Keratinocyte (primary cell): Measurements from ENCODE around the gene GPR33. TPM values are rescaled to one million over a fixed set of nuclear protein-coding genes. Genes with fewer than 3 reads are reported as not detected.
"Not testable (repeated sequence)": the region's sequence is repeated elsewhere in the genome, so short reads cannot be mapped to it uniquely, and the experiment has no call there.

Experiments used
- DNase-seq: peaks from one replicate; pipeline ENCODE4 v3.0.0-alpha.2; 2011; ENCODE audit warnings: low read depth, missing footprints, low spot score
- FAIRE-seq: peaks from 2 replicates; lab custom pipeline; 2011; peaks lifted over from hg19 to GRCh38; lab: Jason Lieb, UNC
- H2AFZ ChIP-seq: 2 replicates; pipeline ENCODE4 v1.6.0; 2012; ENCODE audit warnings: low read length, control low read depth, inconsistent platforms; ENCODE audit not compliant: control insufficient read depth
- H3K27ac ChIP-seq: 2 replicates; pipeline ENCODE4 v1.5.1; 2011; ENCODE audit warnings: low read length; ENCODE audit not compliant: control insufficient read depth, insufficient read depth
- H3K27me3 ChIP-seq: 3 replicates; pipeline ENCODE4 v1.6.0; 2011; ENCODE audit warnings: low read length; ENCODE audit not compliant: control insufficient read depth, insufficient read depth; ENCODE audit errors: extremely low read depth
- H3K36me3 ChIP-seq, 2 experiments: 2 replicates in 1 of 2; 3 replicates in 1 of 2; pipeline ENCODE4 v1.5.1; 2011; ENCODE audit warnings: low read length in 2 of 2, mild to moderate bottlenecking in 1 of 2; ENCODE audit not compliant: control insufficient read depth in 2 of 2, insufficient read depth in 2 of 2; ENCODE audit errors: extremely low read depth in 1 of 2
- H3K4me1 ChIP-seq: 3 replicates; pipeline ENCODE4 v1.5.1; 2011; ENCODE audit warnings: low read length; ENCODE audit not compliant: control insufficient read depth, insufficient read depth; ENCODE audit errors: extremely low read depth
- H3K4me2 ChIP-seq: 3 replicates; pipeline ENCODE4 v1.6.0; 2011; ENCODE audit warnings: low read depth, low read length; ENCODE audit not compliant: control insufficient read depth, insufficient read depth; ENCODE audit errors: extremely low read depth
- H3K4me3 ChIP-seq, 3 experiments: fragments of 200-600 bp in 1 of 3; sonication (generic) in 1 of 3; 2 replicates in 2 of 3; 3 replicates in 1 of 3; pipeline ENCODE4 v1.5.1; 2011 to 2016; ENCODE audit warnings: low read length in 3 of 3, mild to moderate bottlenecking in 3 of 3, control low read depth in 2 of 3, inconsistent platforms in 1 of 3, low read depth in 1 of 3, mixed read lengths in 1 of 3, mixed run types in 1 of 3, moderate library complexity in 1 of 3; ENCODE audit not compliant: control insufficient read depth in 2 of 3, insufficient read depth in 2 of 3; ENCODE audit errors: extremely low read depth in 1 of 3
- H3K79me2 ChIP-seq: 2 replicates; pipeline ENCODE4 v1.6.0; 2012; ENCODE audit warnings: low read length; ENCODE audit not compliant: control insufficient read depth, insufficient read depth
- H3K9ac ChIP-seq: 3 replicates; pipeline ENCODE4 v1.6.0; 2011; ENCODE audit warnings: low read length; ENCODE audit not compliant: control insufficient read depth, insufficient read depth; ENCODE audit errors: extremely low read depth
- H3K9me1 ChIP-seq: 3 replicates; pipeline ENCODE4 v1.6.0; 2011; ENCODE audit warnings: low read length; ENCODE audit not compliant: control insufficient read depth, insufficient read depth; ENCODE audit errors: extremely low read depth
- H3K9me3 ChIP-seq: 2 replicates; pipeline ENCODE4 v1.5.1; 2012; ENCODE audit warnings: low read depth, low read length; ENCODE audit not compliant: control insufficient read depth
- H4K20me1 ChIP-seq: 3 replicates; pipeline ENCODE4 v1.6.0; 2011; ENCODE audit warnings: low read length; ENCODE audit not compliant: control insufficient read depth, insufficient read depth; ENCODE audit errors: extremely low read depth
- CTCF ChIP-seq, 3 experiments: IDR thresholded peaks in 1 of 3; conservative IDR thresholded peaks in 1 of 3; optimal IDR thresholded peaks in 1 of 3; 2 replicates in 2 of 3; 3 replicates in 1 of 3; pipeline versions ENCODE3 to v1.5.1; 2011; ENCODE audit warnings: low read length in 3 of 3, mild to moderate bottlenecking in 3 of 3, moderate library complexity in 2 of 3, control low read depth in 1 of 3, inconsistent platforms in 1 of 3; ENCODE audit not compliant: insufficient read depth in 2 of 3; ENCODE audit errors: extremely low read depth in 1 of 3
- EZH2 ChIP-seq: IDR thresholded peaks from one replicate; pipeline ENCODE4 v1.6.1; 2012; ENCODE audit warnings: inconsistent platforms, mild to moderate bottlenecking, low read length, moderate library complexity
- dilution Hi-C: fragments of 300-500 bp; cut with MboI; formaldehyde crosslinking; loops from one replicate; pipeline ENCODE4 v1.7.0; 2020; ENCODE audit warnings: low sequenced_read_pairs; ENCODE audit not compliant: extremely low pct_ligation_motif_present
- polyA plus RNA-seq, 5 experiments: library from polyadenylated mRNA; depleted of rRNA in 3 of 5; stranded (reverse) in 3 of 5; stranded (forward) in 1 of 5; unstranded in 1 of 5; fragments of >200 nt; gene quantifications; 1 replicate in 1 of 5; 2 replicates in 3 of 5; 3 replicates in 1 of 5; pipeline versions ENCODE4 v1.2.1 to v1.2.3, GENCODE V29; 2011 to 2012; ENCODE audit warnings: missing spikeins in 2 of 5, low read depth in 1 of 5, low replicate concordance in 1 of 5

The GPR33 gene
- polyA plus RNA-seq, 1 donor (not counting 4 experiments of a cell fraction or from before 2014, with no cell fraction given) = not detected

GRCh38 chr14:31465111-31465510 lies 22.7 kb downstream of the GPR33 start:
- Histone ChIP-seq H3K4me2 (no peak overlapping the region), H3K79me2 (no peaks in the 10 kb centered on the region), H4K20me1 (no peaks in the 10 kb centered on the region), H2AFZ (no peak overlapping the region), H3K27ac (no peak overlapping the region), H3K9me1 (no peaks in the 10 kb centered on the region), H3K9ac (no peak overlapping the region), H3K4me3 (no peak overlapping the region), H3K27me3 (no peaks in the 10 kb centered on the region), H3K36me3 (no peaks in the 10 kb centered on the region), H3K4me1 (peaks cover 15% of the 10 kb centered on the region), H3K9me3 (no peaks in the 10 kb centered on the region)
- FAIRE-seq = no peak
- TF ChIP-seq EZH2 (no peak), CTCF (optimal IDR thresholded peaks at IDR 0.05 in 1 of 3, IDR thresholded peaks at IDR 0.05 in 1 of 3, conservative IDR thresholded peaks at IDR 0.05 in 1 of 3; ENCODE audit: extremely low read depth in 1 of 3, insufficient read depth in 2 of 3, low read length in 3 of 3) (no peak)
- dilution Hi-C loops = no loop called here
- no peak for DNase-seq

- H3K27me3 ChIP-seq, H3K9me3 ChIP-seq, H3K9me1 ChIP-seq, H3K4me3 ChIP-seq, dilution Hi-C loops, H2AFZ ChIP-seq, FAIRE-seq, H3K36me3 ChIP-seq, H4K20me1 ChIP-seq, H3K79me2 ChIP-seq, H3K9ac ChIP-seq: not testable (repeated sequence)
- Histone ChIP-seq H3K27ac (peak overlapping the region; percentile 5), H3K4me1 (peaks cover 19% of the 10 kb centered on the region), H3K4me2 (peak overlapping the region; percentile 15)
- peak; percentile 35 for DNase-seq
These were observed 25.4 kb downstream of the GPR33 start for GRCh38 chr14:31462450-31462849.

GRCh38 chr14:31461545-31461944 lies 26.3 kb downstream of the GPR33 start:
- no peak overlapping the region for H3K4me3 ChIP-seq
- H3K9me1 ChIP-seq = no peaks in the 10 kb centered on the region
- dilution Hi-C loops = no loop called here
- FAIRE-seq (no peak), DNase-seq (no peak)
- TF ChIP-seq EZH2 (no peak), CTCF (optimal IDR thresholded peaks at IDR 0.05 in 1 of 3, IDR thresholded peaks at IDR 0.05 in 1 of 3, conservative IDR thresholded peaks at IDR 0.05 in 1 of 3; ENCODE audit: extremely low read depth in 1 of 3, insufficient read depth in 2 of 3, low read length in 3 of 3) (no peak)
- H3K79me2 ChIP-seq = peaks cover 6% of the 10 kb centered on the region
- peaks cover 19% of the 10 kb centered on the region for H3K4me1 ChIP-seq
- H2AFZ ChIP-seq = peak overlapping the region; percentile 63
- H3K36me3 ChIP-seq = no peaks in the 10 kb centered on the region
- peak overlapping the region; percentile 39 for H3K4me2 ChIP-seq
- H3K9ac ChIP-seq = no peak overlapping the region
- no peak overlapping the region for H3K27ac ChIP-seq
- H4K20me1 ChIP-seq = no peaks in the 10 kb centered on the region
- no peaks in the 10 kb centered on the region for H3K27me3 ChIP-seq
- no peaks in the 10 kb centered on the region for H3K9me3 ChIP-seq
